Fibroblast of villous mesenchyme (primary cell): ENCODE data around the gene NUP98. TPM values are rescaled to one million over a fixed set of nuclear protein-coding genes. Genes with fewer than 3 reads are reported as not detected.

Experiments
- DNase-seq: peaks from one replicate; pipeline ENCODE4 v3.0.0-alpha.2; 2010; ENCODE audit warnings: low read depth
- H3K4me3 ChIP-seq: 2 replicates; pipeline ENCODE4 v1.5.1; 2011; ENCODE audit warnings: low read depth, mild to moderate bottlenecking, low read length
- CTCF ChIP-seq: IDR thresholded peaks from 2 replicates; pipeline ENCODE4 v1.5.1; 2012; ENCODE audit warnings: low read depth, mild to moderate bottlenecking, low read length; ENCODE audit not compliant: insufficient read depth
- total RNA-seq: library from RNA; depleted of rRNA; stranded (reverse); fragments of >200 nt; gene quantifications from 2 replicates; pipeline ENCODE4 v1.2.3, GENCODE V29; 2012

The NUP98 gene
- total RNA-seq, 1 donor, result 183 TPM

GRCh38 chr11:3638513-3638912 is 158.8 kb downstream of the NUP98 start:
- TF ChIP-seq CTCF, result no peak
- H3K4me3 ChIP-seq, result no peak overlapping the region
- no peak for DNase-seq

GRCh38 chr11:3637201-3637600 is 160.2 kb downstream of the NUP98 start:
- no peak overlapping the region for H3K4me3 ChIP-seq
- no peak for TF ChIP-seq CTCF
- no peak for DNase-seq

GRCh38 chr11:3635641-3636375 is 161.5 kb downstream of the NUP98 start:
- H3K4me3 ChIP-seq, result no peak overlapping the region
- TF ChIP-seq CTCF, result no peak
- DNase-seq, result no peak

- TF ChIP-seq CTCF, result no peak
- no peak for DNase-seq
- no peak overlapping the region for H3K4me3 ChIP-seq
These were observed 165.2 kb downstream of the NUP98 start for GRCh38 chr11:3632070-3632660.

GRCh38 chr11:3631331-3631730 is 166.0 kb downstream of the NUP98 start:
- no peak for DNase-seq
- H3K4me3 ChIP-seq, result no peak overlapping the region
- TF ChIP-seq CTCF, result no peak

GRCh38 chr11:3627291-3627690 is 170.1 kb downstream of the NUP98 start:
- no peak for TF ChIP-seq CTCF
- DNase-seq, result peak; percentile 55
- H3K4me3 ChIP-seq, result no peak overlapping the region
